ENCODE measurements around the gene POTEB3.
"Not testable (repeated sequence)": the region's sequence is repeated elsewhere in the genome, so short reads cannot be mapped to it uniquely, and the experiment has no call there.

GRCh38 chr15:21397186-21397585 lies 43.1 kb downstream of the POTEB3 start:
- TF ChIP-seq CTCF, POLR2A (IDR thresholded peaks at IDR 0.05): not testable (repeated sequence)
